WI38 (cell line): Measurements from ENCODE around the gene GAD1.

Source experiments
- H3K4me3 ChIP-seq: 2 replicates; pipeline ENCODE4 v1.5.1; 2011; ENCODE audit warnings: low read depth, mild to moderate bottlenecking, control low read depth, low read length
- TF ChIP-seq, protein P1 (sequence below): IDR thresholded peaks from 2 replicates; pipeline ENCODE4 v1.5.1; 2012; ENCODE audit warnings: low read depth, mild to moderate bottlenecking, control low read depth, low read length

GAD1 gene

DNA sequence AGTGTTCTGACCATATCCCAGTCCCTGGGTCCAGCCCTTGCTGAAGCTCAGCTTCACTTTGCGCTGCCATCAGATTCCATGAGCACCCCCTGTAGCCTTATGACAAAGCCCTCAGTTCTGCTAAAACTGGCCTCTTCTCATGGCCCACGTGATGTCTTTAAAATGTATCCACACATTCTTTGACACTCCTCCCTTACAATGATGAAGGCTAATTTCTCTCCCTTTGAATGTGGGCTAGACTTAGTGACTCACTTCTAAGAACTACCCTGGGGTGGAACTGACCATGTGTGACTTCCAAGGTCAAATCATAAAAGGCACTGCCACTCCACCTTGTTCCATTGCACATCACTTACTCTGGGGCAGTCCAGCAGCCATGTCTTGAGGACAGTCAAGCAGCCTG is 67.0 kb downstream of the GAD1 start:
- TF ChIP-seq, protein P1, sequence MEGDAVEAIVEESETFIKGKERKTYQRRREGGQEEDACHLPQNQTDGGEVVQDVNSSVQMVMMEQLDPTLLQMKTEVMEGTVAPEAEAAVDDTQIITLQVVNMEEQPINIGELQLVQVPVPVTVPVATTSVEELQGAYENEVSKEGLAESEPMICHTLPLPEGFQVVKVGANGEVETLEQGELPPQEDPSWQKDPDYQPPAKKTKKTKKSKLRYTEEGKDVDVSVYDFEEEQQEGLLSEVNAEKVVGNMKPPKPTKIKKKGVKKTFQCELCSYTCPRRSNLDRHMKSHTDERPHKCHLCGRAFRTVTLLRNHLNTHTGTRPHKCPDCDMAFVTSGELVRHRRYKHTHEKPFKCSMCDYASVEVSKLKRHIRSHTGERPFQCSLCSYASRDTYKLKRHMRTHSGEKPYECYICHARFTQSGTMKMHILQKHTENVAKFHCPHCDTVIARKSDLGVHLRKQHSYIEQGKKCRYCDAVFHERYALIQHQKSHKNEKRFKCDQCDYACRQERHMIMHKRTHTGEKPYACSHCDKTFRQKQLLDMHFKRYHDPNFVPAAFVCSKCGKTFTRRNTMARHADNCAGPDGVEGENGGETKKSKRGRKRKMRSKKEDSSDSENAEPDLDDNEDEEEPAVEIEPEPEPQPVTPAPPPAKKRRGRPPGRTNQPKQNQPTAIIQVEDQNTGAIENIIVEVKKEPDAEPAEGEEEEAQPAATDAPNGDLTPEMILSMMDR = no peak
- H3K4me3 ChIP-seq = no peak overlapping the region

DNA sequence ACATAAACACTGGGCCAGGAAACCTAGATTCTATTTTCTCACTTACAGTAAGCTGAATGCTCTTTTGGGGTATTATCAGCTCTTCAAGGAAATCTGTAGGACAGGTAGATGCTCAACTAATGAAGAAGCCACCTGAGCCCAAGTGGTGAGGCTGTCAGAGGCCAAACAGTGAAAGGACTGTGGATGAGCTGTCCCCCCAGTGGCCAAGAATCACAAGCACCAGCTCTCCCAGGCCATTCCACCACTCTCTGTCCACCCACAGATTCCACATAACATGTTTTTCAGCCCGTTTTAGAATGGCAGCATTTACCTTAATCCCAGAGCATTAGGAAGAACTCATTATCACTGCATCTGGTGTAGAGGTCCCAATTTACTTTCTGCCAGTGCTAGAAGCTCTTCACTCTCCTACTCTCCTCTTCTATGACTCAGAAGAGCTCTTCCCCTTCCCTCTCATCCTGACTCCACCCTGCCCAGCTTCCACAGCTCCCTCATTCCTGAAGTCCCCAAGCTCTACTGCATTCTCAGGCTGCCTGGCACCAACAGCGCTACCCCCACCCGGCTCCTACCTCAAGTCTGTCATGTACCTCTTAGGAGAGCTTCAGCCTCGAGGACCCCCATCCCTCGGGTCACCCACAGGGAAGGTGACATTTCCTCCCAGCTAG is 68.6 kb downstream of the GAD1 start:
- H3K4me3 ChIP-seq = no peak overlapping the region
- TF ChIP-seq, protein P1 = no peak

DNA sequence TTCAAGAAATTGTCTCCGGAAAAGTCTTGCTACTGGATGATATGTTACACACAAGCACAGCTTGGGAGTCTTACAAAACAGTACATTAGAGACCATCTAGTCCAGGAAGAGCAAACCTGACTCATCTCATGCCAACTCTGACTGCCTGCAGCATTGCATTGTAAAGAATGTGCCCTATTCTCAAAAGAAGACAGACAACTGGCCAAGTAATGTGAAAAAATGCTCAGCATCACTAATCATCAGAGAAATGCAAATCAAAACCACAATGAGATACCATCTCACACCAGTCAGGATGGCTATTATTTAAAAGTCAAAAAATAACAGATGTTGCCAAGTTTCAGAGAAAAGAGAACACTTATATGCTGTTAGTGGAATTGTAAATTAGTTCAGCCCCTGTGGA is 69.7 kb downstream of the GAD1 start:
- H3K4me3 ChIP-seq = no peak overlapping the region
- TF ChIP-seq, protein P1 = no peak

DNA sequence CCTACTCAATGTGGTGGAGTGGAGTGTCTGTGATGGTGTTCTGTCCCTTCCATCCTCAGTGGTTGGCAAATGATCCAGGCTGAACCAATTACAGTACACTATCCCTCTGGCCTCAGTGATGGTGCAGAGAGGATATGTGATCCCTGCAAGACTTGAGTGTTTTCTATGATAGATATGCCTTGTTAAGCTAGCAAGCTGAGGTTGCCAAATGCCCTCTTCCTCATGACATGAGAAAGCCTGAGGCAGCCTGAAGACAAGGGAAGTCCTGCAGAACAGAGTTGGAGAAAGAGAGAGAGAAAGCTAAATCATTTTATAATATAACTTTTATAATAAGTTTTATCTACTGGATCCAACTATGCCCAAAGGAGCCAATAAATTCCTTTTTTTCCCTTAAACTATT is 70.8 kb downstream of the GAD1 start:
- TF ChIP-seq, protein P1 = no peak
- H3K4me3 ChIP-seq = no peak overlapping the region

DNA sequence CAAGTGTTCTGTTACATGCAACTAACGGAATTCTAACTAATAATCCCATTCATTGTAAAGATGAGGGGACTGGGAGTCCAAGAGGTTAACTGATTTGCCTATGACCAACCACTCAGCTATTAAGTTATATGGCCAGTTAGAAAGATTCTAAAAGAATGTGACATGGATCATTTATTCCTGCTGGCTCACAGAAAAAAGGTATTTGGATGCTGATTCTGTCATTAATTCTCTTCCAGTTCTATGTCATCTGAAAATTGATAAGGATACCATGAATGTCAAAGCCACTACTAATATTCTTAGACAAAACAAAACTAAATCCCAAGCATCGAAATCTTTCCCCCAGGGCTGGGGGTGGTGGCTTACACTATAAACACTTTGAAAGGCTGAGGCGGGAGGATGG is 71.2 kb downstream of the GAD1 start:
- no peak overlapping the region for H3K4me3 ChIP-seq
- TF ChIP-seq, protein P1 = no peak

DNA sequence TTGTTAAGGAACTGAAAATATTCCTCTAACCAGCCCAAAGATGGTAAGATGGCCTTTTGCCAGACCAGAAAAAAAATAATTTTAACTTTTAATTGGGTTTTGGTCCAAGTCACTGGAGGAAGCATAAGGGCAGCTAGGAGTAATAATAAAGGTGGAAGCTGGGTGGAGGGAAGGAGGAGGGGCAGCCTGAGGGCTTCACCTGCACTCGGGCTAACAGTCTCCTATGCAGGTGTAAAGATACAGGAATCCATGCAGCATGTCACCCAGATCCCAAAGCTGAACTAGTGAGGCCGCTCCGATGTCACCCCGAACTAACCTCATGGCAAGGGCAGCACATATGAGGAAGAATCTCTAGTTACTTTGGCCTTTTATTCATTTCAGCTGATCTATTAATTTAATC is 75.2 kb downstream of the GAD1 start:
- H3K4me3 ChIP-seq = no peak overlapping the region
- TF ChIP-seq, protein P1 = no peak

DNA sequence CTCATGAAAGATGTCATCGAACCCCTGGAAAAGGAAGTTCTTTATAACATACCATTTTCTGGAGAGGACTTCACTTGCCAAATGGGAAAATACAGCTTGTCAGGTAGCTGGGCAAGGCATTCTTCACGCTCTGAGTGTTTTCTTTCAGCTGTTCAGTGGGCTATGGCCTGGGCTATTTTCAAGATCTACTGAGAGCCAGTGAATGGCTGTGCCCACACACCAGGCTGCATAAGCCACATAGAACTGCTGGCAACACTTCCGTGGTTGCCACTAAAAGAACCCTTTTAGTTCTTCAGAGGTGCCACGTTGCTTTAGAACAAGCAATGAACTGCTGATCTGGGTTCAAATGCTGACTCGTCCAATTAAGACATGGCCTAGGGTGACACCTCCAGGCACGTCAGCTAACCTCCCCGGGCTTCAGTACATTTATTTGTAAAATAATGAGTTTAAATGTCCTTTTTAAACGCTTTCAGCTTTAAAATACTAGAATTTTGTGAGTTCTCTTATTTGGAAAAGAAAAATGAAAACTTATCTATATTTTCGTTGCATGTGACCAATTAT is 75.8 kb downstream of the GAD1 start:
- no peak overlapping the region for H3K4me3 ChIP-seq
- TF ChIP-seq, protein P1 = no peak
